ENCODE measurements around the gene IL19.

DNA sequence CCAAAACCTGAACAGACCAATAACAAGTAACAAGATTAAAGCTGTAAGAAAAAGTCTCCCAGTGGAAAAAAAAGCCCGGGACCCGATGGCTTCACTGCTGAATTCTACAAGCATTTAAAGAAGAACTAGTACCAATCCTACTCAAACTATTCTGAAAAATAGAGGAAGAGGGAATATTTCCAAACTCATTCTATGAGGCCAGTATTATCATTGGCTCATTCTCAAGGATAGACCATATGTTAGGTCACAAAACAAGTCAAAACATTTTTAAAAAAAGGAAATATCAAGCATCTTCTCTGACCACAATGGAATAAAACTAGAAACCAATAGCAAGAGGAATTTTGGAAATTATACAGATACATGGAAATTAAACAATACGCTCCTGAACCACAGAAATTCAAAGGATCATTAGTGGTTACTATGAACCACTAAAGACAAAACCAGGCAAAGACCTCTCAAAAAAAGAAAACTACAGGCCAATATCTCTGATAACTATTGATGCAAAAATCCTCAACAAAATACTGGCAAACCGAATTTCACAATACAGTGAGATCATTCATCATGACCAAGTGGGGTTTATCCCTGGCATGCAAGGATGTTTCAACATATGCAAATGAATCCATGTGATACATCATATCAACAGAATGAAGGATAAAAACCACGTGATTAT, 80.9 kb downstream of the IL19 start:
- TF ChIP-seq, protein P1, sequence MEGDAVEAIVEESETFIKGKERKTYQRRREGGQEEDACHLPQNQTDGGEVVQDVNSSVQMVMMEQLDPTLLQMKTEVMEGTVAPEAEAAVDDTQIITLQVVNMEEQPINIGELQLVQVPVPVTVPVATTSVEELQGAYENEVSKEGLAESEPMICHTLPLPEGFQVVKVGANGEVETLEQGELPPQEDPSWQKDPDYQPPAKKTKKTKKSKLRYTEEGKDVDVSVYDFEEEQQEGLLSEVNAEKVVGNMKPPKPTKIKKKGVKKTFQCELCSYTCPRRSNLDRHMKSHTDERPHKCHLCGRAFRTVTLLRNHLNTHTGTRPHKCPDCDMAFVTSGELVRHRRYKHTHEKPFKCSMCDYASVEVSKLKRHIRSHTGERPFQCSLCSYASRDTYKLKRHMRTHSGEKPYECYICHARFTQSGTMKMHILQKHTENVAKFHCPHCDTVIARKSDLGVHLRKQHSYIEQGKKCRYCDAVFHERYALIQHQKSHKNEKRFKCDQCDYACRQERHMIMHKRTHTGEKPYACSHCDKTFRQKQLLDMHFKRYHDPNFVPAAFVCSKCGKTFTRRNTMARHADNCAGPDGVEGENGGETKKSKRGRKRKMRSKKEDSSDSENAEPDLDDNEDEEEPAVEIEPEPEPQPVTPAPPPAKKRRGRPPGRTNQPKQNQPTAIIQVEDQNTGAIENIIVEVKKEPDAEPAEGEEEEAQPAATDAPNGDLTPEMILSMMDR (IDR thresholded peaks at IDR 0.05; ENCODE audit: low read depth, low read length, missing input control): no peak
- no peak for TF ChIP-seq EGR1 (IDR thresholded peaks at IDR 0.05; ENCODE audit: low read depth in 2 of 2)
- TF ChIP-seq, protein P2, sequence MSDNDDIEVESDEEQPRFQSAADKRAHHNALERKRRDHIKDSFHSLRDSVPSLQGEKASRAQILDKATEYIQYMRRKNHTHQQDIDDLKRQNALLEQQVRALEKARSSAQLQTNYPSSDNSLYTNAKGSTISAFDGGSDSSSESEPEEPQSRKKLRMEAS (IDR thresholded peaks at IDR 0.05): no peak

Data from liver (tissue), 3 donors.